HG03432 (cell line): ENCODE measurements around the gene CHTF18.
A peak's percentile ranks its signal among the peaks of the same experiment; 100 is the strongest.
"Not testable (repeated sequence)": the region's sequence is repeated elsewhere in the genome, so short reads cannot be mapped to it uniquely, and the experiment has no call there.

Experiments
- ATAC-seq: cut with Tn5 transposase; IDR thresholded peaks from one replicate; pipeline ENCODE4 v1.9.1; 2021; ENCODE audit warnings: mild to moderate bottlenecking, moderate library complexity; ENCODE audit not compliant: unreplicated experiment

Gene CHTF18

GRCh38 chr16:788399-789126, at the start of gene CHTF18:
CHTF18 (plus strand) TSS chr16:788620; CDS start chr16:788685, 65 bp downstream.
- ATAC-seq, result peak; percentile 74

- no peak for ATAC-seq
Measured at GRCh38 chr16:739560-740458, 48.6 kb upstream of the CHTF18 start.

- ATAC-seq, result peak; percentile 17
Measured at GRCh38 chr16:740459-740763, 48.0 kb upstream of the CHTF18 start.

GRCh38 chr16:740764-741505, 47.5 kb upstream of the CHTF18 start, which contains the start of gene CIAO3:
CIAO3 (minus strand) TSS chr16:740997; CDS start chr16:740985, 12 bp downstream.
- ATAC-seq, result peak; percentile 80

- ATAC-seq, result no peak
Measured at GRCh38 chr16:741986-742629, 46.3 kb upstream of the CHTF18 start.

- not testable (repeated sequence) for ATAC-seq
Measured at GRCh38 chr16:742894-743293, 45.5 kb upstream of the CHTF18 start.

- ATAC-seq, result no peak
Measured at GRCh38 chr16:743794-744500, 44.5 kb upstream of the CHTF18 start.

- no peak for ATAC-seq
Measured at GRCh38 chr16:745739-746138, 42.7 kb upstream of the CHTF18 start.

- ATAC-seq, result no peak
Measured at GRCh38 chr16:746637-747036, 41.8 kb upstream of the CHTF18 start.

GRCh38 chr16:747978-748746, 40.3 kb upstream of the CHTF18 start:
- no peak for ATAC-seq

GRCh38 chr16:749010-749409, 39.4 kb upstream of the CHTF18 start:
- ATAC-seq, result no peak

GRCh38 chr16:750485-750884, 37.9 kb upstream of the CHTF18 start:
- ATAC-seq, result no peak

GRCh38 chr16:751152-752006, 37.0 kb upstream of the CHTF18 start:
- ATAC-seq, result no peak

- no peak for ATAC-seq
Measured at GRCh38 chr16:752007-752312, 36.5 kb upstream of the CHTF18 start.

- not testable (repeated sequence) for ATAC-seq
Measured at GRCh38 chr16:754121-754607, 34.3 kb upstream of the CHTF18 start.

GRCh38 chr16:754656-755055, 33.8 kb upstream of the CHTF18 start:
- ATAC-seq, result no peak

GRCh38 chr16:756428-756827, 32.0 kb upstream of the CHTF18 start:
- no peak for ATAC-seq

GRCh38 chr16:759110-759910, 29.1 kb upstream of the CHTF18 start:
- no peak for ATAC-seq
